ENCODE measurements around the gene SSUH2.

The SSUH2 gene

DNA sequence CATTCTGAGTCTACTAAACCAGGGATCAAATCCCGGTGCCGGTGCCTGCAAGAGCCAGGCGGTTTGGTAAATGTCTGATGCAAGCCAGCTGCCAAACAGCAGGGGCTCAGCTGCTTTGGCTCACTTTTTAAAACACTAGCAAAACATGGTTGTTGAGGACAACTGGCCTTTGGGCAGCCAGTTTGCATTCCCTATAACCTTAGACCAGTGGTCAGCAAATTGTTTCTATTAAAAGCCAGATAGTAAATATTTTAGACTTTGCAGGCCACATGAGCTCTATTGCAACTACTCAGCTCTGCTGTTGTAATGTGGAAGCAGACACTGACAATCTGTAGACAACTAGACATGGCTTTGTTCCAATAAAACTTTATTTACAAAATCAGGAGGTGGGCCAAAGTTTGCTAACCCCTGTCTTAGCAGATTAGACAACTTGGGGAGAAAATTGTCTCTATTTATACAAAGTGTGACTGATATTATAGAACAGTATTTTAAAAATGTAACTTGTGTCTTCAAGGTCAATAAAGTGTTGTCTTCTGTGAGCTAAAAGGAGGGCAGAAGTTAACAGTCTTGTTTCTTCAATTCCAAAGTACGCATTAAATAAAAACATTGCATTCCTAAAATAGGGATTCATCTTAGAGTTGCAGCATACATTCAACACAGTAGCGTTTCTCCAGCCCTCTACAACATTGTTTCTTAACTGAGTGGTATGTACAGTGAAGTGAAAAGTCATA lies 67.6 kb downstream of the SSUH2 start:
- no peak for DNase-seq (ENCODE audit: low read depth)
- no peak for TF ChIP-seq CTCF (IDR thresholded peaks at IDR 0.05; ENCODE audit: control insufficient read depth, extremely low read depth, insufficient read depth)
- H3K4me3 ChIP-seq (ENCODE audit: low read depth, low read length), result no peak overlapping the region

GRCh38 chr3:8576436-8576835 lies 68.2 kb downstream of the SSUH2 start:
- no peak overlapping the region for H3K4me3 ChIP-seq (ENCODE audit: low read depth, low read length)
- TF ChIP-seq CTCF (IDR thresholded peaks at IDR 0.05; ENCODE audit: control insufficient read depth, extremely low read depth, insufficient read depth), result no peak
- no peak for DNase-seq (ENCODE audit: low read depth)

GRCh38 chr3:8575364-8576104 lies 69.1 kb downstream of the SSUH2 start:
- no peak for TF ChIP-seq CTCF (IDR thresholded peaks at IDR 0.05; ENCODE audit: control insufficient read depth, extremely low read depth, insufficient read depth)
- H3K4me3 ChIP-seq (ENCODE audit: low read depth, low read length), result no peak overlapping the region
- DNase-seq (ENCODE audit: low read depth), result no peak

DNA sequence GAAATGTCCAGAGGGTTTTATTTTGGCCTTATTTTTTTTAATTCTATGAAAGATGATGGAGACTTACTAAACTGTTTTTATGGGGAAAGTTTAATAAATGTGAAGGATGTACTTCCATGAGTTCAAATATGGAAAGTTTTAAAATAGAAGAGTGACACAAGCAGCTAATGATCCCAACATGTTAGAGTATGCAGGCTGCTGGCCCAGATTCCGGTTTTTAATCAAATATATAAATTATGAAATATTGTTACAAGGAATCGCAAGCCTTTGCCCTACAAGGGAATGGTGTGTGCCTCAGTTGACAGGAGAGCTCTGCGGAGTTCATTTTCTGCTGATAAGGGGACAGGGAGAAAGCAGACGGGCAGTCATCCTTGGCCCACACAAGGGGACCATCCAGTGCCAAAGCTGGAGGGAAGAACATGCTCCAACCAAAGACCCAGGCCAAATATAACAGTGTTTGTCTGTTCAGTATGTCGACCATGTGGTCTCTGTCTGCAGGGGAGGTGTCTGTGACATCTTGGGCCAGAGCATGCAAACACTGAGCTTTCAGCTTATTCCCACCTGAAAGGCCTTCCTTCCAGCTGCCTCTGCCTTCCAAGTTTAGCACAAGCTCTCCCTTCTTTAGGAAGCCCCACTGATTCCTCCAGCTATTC lies 69.8 kb downstream of the SSUH2 start:
- DNase-seq (ENCODE audit: low read depth), result no peak
- H3K4me3 ChIP-seq (ENCODE audit: low read depth, low read length), result no peak overlapping the region
- TF ChIP-seq CTCF (IDR thresholded peaks at IDR 0.05; ENCODE audit: control insufficient read depth, extremely low read depth, insufficient read depth), result no peak

GRCh38 chr3:8574040-8574669 lies 70.4 kb downstream of the SSUH2 start:
- DNase-seq (ENCODE audit: low read depth), result no peak
- no peak overlapping the region for H3K4me3 ChIP-seq (ENCODE audit: low read depth, low read length)
- no peak for TF ChIP-seq CTCF (IDR thresholded peaks at IDR 0.05; ENCODE audit: control insufficient read depth, extremely low read depth, insufficient read depth)

DNA sequence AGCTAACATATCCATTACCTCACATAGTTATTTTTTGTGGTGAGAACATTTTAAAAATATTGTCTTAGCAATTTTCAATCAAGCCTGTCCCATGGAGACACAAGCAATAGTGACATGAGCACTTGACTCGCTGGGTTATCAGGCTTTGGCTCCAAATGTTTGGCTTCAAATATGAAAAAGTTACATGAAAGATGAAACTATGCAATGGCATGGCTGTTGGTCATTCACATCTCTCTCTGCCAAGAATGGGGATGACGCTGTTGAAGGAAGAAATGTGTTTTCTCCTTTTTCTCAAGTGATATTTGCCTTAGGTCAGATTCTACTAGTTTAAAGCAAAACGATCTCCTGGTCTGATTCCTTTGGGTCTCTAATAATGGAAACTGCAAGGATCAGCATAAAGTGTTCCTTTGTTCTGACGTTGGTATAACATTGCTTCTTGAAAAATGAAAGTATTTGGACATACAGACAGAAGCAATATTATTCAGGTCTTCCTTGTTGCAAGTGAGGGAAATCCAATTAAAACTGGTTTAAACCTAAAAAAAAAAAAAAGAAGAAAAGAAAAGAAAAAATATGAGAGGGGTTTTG lies 71.2 kb downstream of the SSUH2 start:
- TF ChIP-seq CTCF (IDR thresholded peaks at IDR 0.05; ENCODE audit: control insufficient read depth, extremely low read depth, insufficient read depth), result no peak
- no peak for DNase-seq (ENCODE audit: low read depth)
- H3K4me3 ChIP-seq (ENCODE audit: low read depth, low read length), result no peak overlapping the region
